Stomach (tissue), 9 donors: ENCODE results near the gene ATG12. TPM values are rescaled to one million over a fixed set of nuclear protein-coding genes. Genes with fewer than 3 reads are reported as not detected.
A peak's percentile ranks its signal among the peaks of the same experiment; 100 is the strongest.

Experiments
- DNase-seq, 2 donors: peaks; one replicate each; pipeline versions ENCODE4 v3.0.0 to v3.0.0-alpha.2; 2013 to 2019
- H3K27ac ChIP-seq, 5 donors: fragments of 200-600 bp in 4 of 5; sonication (generic) in 4 of 5; one replicate each; pipeline ENCODE4 v1.5.1; 2013 to 2019; ENCODE audit warnings: mild to moderate bottlenecking in 1 of 5, moderate library complexity in 1 of 5
- H3K27me3 ChIP-seq, 3 donors: fragments of 200-600 bp; sonication (generic); one replicate each; pipeline ENCODE4 v1.5.1; 2017 to 2019; ENCODE audit warnings: mixed run types in 1 of 3
- H3K36me3 ChIP-seq, 4 donors: fragments of 200-600 bp; sonication (generic); 1 replicate in 3 of 4; 2 replicates in 1 of 4; pipeline ENCODE4 v1.5.1; 2016 to 2019
- H3K4me1 ChIP-seq, 4 donors: fragments of 200-600 bp; sonication (generic); one replicate each; pipeline ENCODE4 v1.5.1; 2016 to 2019
- H3K4me3 ChIP-seq, 4 donors: fragments of 200-600 bp; sonication (generic) in 3 of 4; one replicate each; pipeline ENCODE4 v1.5.1; 2016 to 2019; ENCODE audit warnings: mild to moderate bottlenecking in 1 of 4
- H3K9me3 ChIP-seq, 4 donors: fragments of 200-600 bp; sonication (generic); one replicate each; pipeline ENCODE4 v1.5.1; 2016 to 2019
- CTCF ChIP-seq, 7 experiments: fragments of 450-650 bp in 4 of 7; fragments of 200-600 bp in 3 of 7; sonication (generic) in 3 of 7; IDR thresholded peaks; one replicate each; pipeline ENCODE4 v1.5.1; 2016 to 2019; ENCODE audit warnings: antibody characterized with exemption in 7 of 7, control low read depth in 2 of 7, mild to moderate bottlenecking in 1 of 7
- EP300 ChIP-seq: sonication (generic); formaldehyde crosslinking; IDR thresholded peaks from one replicate; pipeline ENCODE4 v1.6.1; 2017; ENCODE audit warnings: antibody characterized with exemption
- POLR2A ChIP-seq, 4 donors: fragments of 450-650 bp; IDR thresholded peaks; one replicate each; pipeline ENCODE4 v1.6.1; 2016; ENCODE audit warnings: antibody characterized with exemption in 4 of 4, control low read depth in 2 of 4, mild to moderate bottlenecking in 1 of 4, moderate library complexity in 1 of 4
- POLR2AphosphoS5 ChIP-seq, 3 donors: sonication (generic); formaldehyde crosslinking; IDR thresholded peaks; one replicate each; pipeline ENCODE4 v1.6.1; 2016; ENCODE audit warnings: antibody characterized with exemption in 3 of 3
- WGBS, 5 donors: extraction: QIAGEN DNeasy Blood & Tissue Kit in 3 of 5; methylation state at CpG; one replicate each; pipeline versions ENCODE4 v1.1.5 to v1.1.7; 2013 to 2018; 5-methylcytosine and 5-hydroxymethylcytosine counted together
- intact Hi-C: fragments of 100-400 bp; cut with DNase I; formaldehyde crosslinking; loops from one replicate; pipeline ENCODE4 v1.15.1; 2023; ENCODE audit warnings: low total_unique reads
- polyA plus RNA-seq, 3 donors: library from polyadenylated mRNA; stranded (reverse); fragments of 200-250 nt; gene quantifications; one replicate each; pipeline ENCODE4 v1.2.3, GENCODE V29; 2013
- total RNA-seq, 5 donors: library from RNA; depleted of rRNA; stranded (reverse); fragments of >200 nt; gene quantifications; one replicate each; pipeline versions ENCODE4 v1.1.0 to v1.2.3, GENCODE V29; 2014 to 2016
- donor health status: healthy with polysubstance abuse.
- donor health status: Bipolar disorder and iron deficiency.
- donor health status: healthy.

ATG12 gene
- total and polyA plus RNA-seq, 8 donors: 15.2 to 73.3 (median 37.4) TPM

DNA sequence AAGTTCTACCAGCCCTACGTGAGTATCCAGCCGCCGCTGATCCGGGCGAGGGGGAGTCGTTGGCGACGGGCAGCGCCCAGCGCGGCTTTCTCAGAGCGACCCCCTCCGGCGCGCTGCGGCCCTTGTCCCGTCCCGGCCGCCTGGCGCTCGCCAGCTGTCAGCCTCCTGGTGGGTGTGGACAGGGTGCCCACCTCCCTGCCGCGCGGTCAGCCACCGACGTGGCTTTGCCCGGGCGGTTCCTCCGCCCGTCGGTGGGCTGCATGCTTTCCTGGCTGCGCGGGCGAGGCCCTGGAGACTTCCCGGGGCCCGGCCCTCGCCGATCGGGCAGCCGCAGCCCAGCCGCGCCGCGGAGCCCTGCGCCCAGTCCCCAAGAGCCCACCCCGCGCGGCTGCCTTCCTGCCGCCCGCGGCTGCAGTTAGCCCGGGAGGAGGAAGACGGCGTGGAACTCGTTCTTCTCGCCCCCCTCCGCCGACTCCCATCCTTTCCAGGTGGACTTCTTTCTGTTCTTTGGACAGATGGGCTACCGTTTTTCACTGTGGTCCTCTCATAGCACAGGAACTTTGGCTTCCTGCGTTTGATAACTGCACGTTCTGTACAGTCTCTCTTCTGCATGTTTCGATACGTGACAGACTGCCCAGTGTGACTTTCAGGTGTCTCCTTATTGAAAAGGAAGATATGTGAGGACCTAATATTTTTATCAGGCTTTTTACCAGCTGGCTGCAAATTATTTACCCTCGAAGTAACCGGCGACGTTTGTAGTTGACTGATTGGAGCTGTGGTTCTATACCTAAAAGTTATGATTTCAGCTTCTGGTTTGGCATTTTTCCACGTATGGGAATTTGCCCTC is 947 bp upstream of the ATG12 start:
- H3K36me3 ChIP-seq: peaks cover 0 to 5% (median 3%) of the 10 kb centered on the region in 4 donors
- TF ChIP-seq POLR2AphosphoS5 (IDR thresholded peaks at IDR 0.05) (no peak), POLR2A (IDR thresholded peaks at IDR 0.05) (no peak), EP300 (no peak), CTCF (IDR thresholded peaks at IDR 0.05) (no peak)
- WGBS, 5 donors: 0 to 1% (median 0%) methylated on average over 24 to 68 of the region's 68 CpGs

GRCh38 chr5:115840873-115841272 is 492 bp downstream of the ATG12 start:
- Histone ChIP-seq H3K27me3 (no peaks in the 10 kb centered on the region), H3K27ac (peak overlapping the region; percentile 88 to 97 (median 95)), H3K36me3 (peaks cover 11 to 19% (median 17%) of the 10 kb centered on the region in 4 donors), H3K4me1 (peaks cover 34 to 75% (median 63%) of the 10 kb centered on the region in 4 donors), H3K9me3 (no peaks in the 10 kb centered on the region), H3K4me3 (peak overlapping the region; percentile 65 to 94 (median 87))
- 1 to 2% (median 1%) methylated on average over 5 of the region's 5 CpGs for WGBS, 5 donors
- DNase-seq: peak in 1 of 2 donors; percentile 6
- no peak for TF ChIP-seq CTCF (IDR thresholded peaks at IDR 0.05)
- no peak for TF ChIP-seq EP300
- no peak for TF ChIP-seq POLR2AphosphoS5 (IDR thresholded peaks at IDR 0.05)
- TF ChIP-seq POLR2A (IDR thresholded peaks at IDR 0.05): no peak
- intact Hi-C loops: no loop called here

More for the DNA sequence above, 947 bp upstream of the ATG12 start:
- intact Hi-C loops: no loop called here
- no peaks in the 10 kb centered on the region for H3K9me3 ChIP-seq
- peak overlapping the region; percentile 88 to 97 (median 95) for H3K27ac ChIP-seq
- no peaks in the 10 kb centered on the region for H3K27me3 ChIP-seq
- DNase-seq: no peak
- peak overlapping the region; percentile 65 to 94 (median 87) for H3K4me3 ChIP-seq
- H3K4me1 ChIP-seq: peaks cover 34 to 79% (median 64%) of the 10 kb centered on the region in 4 donors

DNA sequence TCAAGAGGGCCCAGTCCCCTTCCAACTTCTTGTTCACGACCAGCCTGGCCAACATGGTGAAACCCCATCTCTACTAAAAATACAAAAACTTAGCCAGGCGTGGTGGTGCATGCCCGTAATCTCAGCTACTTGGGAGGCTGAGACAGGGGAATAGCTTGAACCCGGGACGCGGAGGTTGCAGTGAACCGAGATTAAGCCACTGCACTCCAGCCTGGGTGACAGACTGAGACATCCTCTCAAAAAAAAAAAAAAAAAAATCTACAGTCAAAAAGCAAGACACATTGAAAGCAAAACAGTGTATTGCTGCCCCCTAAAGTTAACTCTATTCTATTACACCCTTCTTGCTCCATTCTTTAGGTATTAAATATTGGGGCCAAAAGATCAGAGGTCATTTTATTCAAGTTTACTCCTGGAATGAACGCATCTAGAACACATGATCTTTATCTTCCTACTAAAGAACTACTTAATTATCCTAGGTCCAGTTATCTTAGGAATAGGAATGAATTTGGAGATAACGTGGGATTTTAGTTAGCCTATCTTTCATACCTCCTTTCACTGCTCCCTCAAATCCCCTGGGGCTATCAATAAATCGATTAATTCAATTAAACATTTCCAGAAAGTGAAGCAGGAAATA is 2.4 kb downstream of the ATG12 start:
- TF ChIP-seq CTCF (IDR thresholded peaks at IDR 0.05): peak in 4 of 7 experiments; percentile 36 to 52 (median 42)
- no peak for TF ChIP-seq POLR2AphosphoS5 (IDR thresholded peaks at IDR 0.05)
- intact Hi-C loops: no loop called here
- Histone ChIP-seq H3K4me3 (peak overlapping the region in 2 of 4 donors; percentile 87 to 94), H3K36me3 (peaks cover 11 to 38% (median 35%) of the 10 kb centered on the region in 4 donors), H3K4me1 (peaks cover 25 to 56% (median 46%) of the 10 kb centered on the region in 4 donors), H3K27ac (peak overlapping the region in 2 of 5 donors; percentile 26 to 34), H3K27me3 (no peaks in the 10 kb centered on the region), H3K9me3 (no peaks in the 10 kb centered on the region)
- 31 to 43% (median 35%) methylated on average over 10 of the region's 10 CpGs for WGBS, 5 donors
- peak in 1 of 2 donors; percentile 71 for DNase-seq

GRCh38 chr5:115835481-115835880 is 5.9 kb downstream of the ATG12 start:
- WGBS, 5 donors: 88 to 95% (median 91%) methylated on average over 4 of the region's 4 CpGs
- TF ChIP-seq EP300 (no peak), CTCF (IDR thresholded peaks at IDR 0.05) (no peak), POLR2A (IDR thresholded peaks at IDR 0.05) (no peak), POLR2AphosphoS5 (IDR thresholded peaks at IDR 0.05) (no peak)
- no peak overlapping the region for H3K4me3 ChIP-seq
- no peak for DNase-seq
- no peak overlapping the region for H3K27ac ChIP-seq
- H3K27me3 ChIP-seq: no peaks in the 10 kb centered on the region
- H3K36me3 ChIP-seq: peaks cover 11 to 69% (median 55%) of the 10 kb centered on the region in 4 donors
- H3K4me1 ChIP-seq: peaks cover 14 to 48% (median 34%) of the 10 kb centered on the region in 4 donors
- intact Hi-C loops: no loop called here
- no peaks in the 10 kb centered on the region for H3K9me3 ChIP-seq
